H4 (cell line): ENCODE results near the gene NBR1. TPM values are rescaled to one million over a fixed set of nuclear protein-coding genes. Genes with fewer than 3 reads are reported as not detected.
"Not testable (repeated sequence)": the region's sequence is repeated elsewhere in the genome, so short reads cannot be mapped to it uniquely, and the experiment has no call there.

ENCODE experiments used
- DNase-seq: peaks from one replicate; pipeline ENCODE4 v3.0.0-alpha.2; 2015; ENCODE audit warnings: low spot score
- total RNA-seq: library from RNA; depleted of rRNA; stranded (reverse); fragments of >200 nt; shearing (Covaris generic); gene quantifications from 2 replicates; pipeline ENCODE4 v1.2.3, GENCODE V29; 2014

Gene NBR1
- total RNA-seq, 1 experiment from 2014 or later, result 40.8 TPM

GRCh38 chr17:43159232-43159631 is 11.8 kb upstream of the NBR1 start:
- not testable (repeated sequence) for DNase-seq

- not testable (repeated sequence) for DNase-seq
Observed at GRCh38 chr17:43159957-43160356, 11.1 kb upstream of the NBR1 start.

- DNase-seq, result not testable (repeated sequence)
Observed at GRCh38 chr17:43165971-43166370, 5.0 kb upstream of the NBR1 start.

GRCh38 chr17:43169561-43170139 is 1.4 kb upstream of the NBR1 start:
- peak; percentile 4 for DNase-seq

- DNase-seq, result peak; percentile 95
Observed at GRCh38 chr17:43170140-43170765, 761 bp upstream of the NBR1 start.

- peak; percentile 85 for DNase-seq
Observed at GRCh38 chr17:43171586-43172487, 823 bp downstream of the NBR1 start.

GRCh38 chr17:43175213-43176118 is 4.5 kb downstream of the NBR1 start:
- no peak for DNase-seq

- DNase-seq, result no peak
Observed at GRCh38 chr17:43176119-43176570, 5.1 kb downstream of the NBR1 start.

- no peak for DNase-seq
Observed at GRCh38 chr17:43183921-43184320, 12.9 kb downstream of the NBR1 start.

GRCh38 chr17:43186656-43187055 is 15.6 kb downstream of the NBR1 start:
- DNase-seq, result not testable (repeated sequence)

GRCh38 chr17:43193251-43193650 is 22.2 kb downstream of the NBR1 start:
- DNase-seq, result no peak

GRCh38 chr17:43199633-43200032 is 28.6 kb downstream of the NBR1 start:
- DNase-seq, result no peak

- DNase-seq, result no peak
Observed at GRCh38 chr17:43200127-43200526, 29.1 kb downstream of the NBR1 start.

- DNase-seq, result not testable (repeated sequence)
Observed at GRCh38 chr17:43203013-43203412, 32.0 kb downstream of the NBR1 start.

- no peak for DNase-seq
Observed at GRCh38 chr17:43210576-43210975, 39.6 kb downstream of the NBR1 start.

GRCh38 chr17:43211123-43211479 is 40.1 kb downstream of the NBR1 start:
- no peak for DNase-seq

GRCh38 chr17:43211480-43212402 is 40.7 kb downstream of the NBR1 start, which contains the start of gene TMEM106A:
Gene TMEM106A, plus strand, starts transcription at chr17:43211875. Its CDS starts 1,167 bp downstream, at chr17:43213042.
- peak; percentile 69 for DNase-seq

- DNase-seq, result no peak
Observed at GRCh38 chr17:43212641-43213490, 41.9 kb downstream of the NBR1 start.

- DNase-seq, result no peak
Observed at GRCh38 chr17:43213545-43213944, 42.5 kb downstream of the NBR1 start.
